ENCODE results near the gene TAGLN2. TPM values are rescaled to one million over a fixed set of nuclear protein-coding genes. Genes with fewer than 3 reads are reported as not detected.

Gene TAGLN2
- total and polyA plus RNA-seq, 4 donors = 483 to 788 (median 749) TPM

GRCh38 chr1:159891275-159892157 is 33.8 kb downstream of the TAGLN2 start:
- no peak for ATAC-seq (ENCODE audit: insufficient read depth, low FRiP score)
- peak; percentile 80 to 87 (median 84) for DNase-seq
- Histone ChIP-seq H3K27me3 (ENCODE audit: control insufficient read depth in 3 of 3, insufficient read depth in 3 of 3, low read length in 2 of 3) (no peaks in the 10 kb centered on the region), H3K9ac (ENCODE audit: insufficient read depth in 1 of 2, low read length in 2 of 2) (no peak overlapping the region), H3K4me1 (ENCODE audit: control insufficient read depth in 5 of 5, insufficient read depth in 5 of 5, low read length in 5 of 5) (peaks cover 4 to 8% (median 7%) of the 10 kb centered on the region in 5 donors), H3K36me3 (ENCODE audit: control insufficient read depth in 4 of 4, insufficient read depth in 4 of 4, low read length in 4 of 4) (no peaks in the 10 kb centered on the region), H3K4me3 (no peak overlapping the region), H3K27ac (ENCODE audit: low read depth in 1 of 2, low read length in 1 of 2) (no peak overlapping the region), H3K9me3 (ENCODE audit: control insufficient read depth in 4 of 4, insufficient read depth in 3 of 4, low read length in 3 of 4) (peaks cover 0 to 2% (median 0%) of the 10 kb centered on the region in 4 donors)
- TF ChIP-seq CTCF (IDR thresholded peaks at IDR 0.05; ENCODE audit: control extremely low read depth, extremely low read depth) = peak; percentile 100
- 44 to 55% methylated on average over 7 of the region's 7 CpGs for WGBS, 2 donors

DNA sequence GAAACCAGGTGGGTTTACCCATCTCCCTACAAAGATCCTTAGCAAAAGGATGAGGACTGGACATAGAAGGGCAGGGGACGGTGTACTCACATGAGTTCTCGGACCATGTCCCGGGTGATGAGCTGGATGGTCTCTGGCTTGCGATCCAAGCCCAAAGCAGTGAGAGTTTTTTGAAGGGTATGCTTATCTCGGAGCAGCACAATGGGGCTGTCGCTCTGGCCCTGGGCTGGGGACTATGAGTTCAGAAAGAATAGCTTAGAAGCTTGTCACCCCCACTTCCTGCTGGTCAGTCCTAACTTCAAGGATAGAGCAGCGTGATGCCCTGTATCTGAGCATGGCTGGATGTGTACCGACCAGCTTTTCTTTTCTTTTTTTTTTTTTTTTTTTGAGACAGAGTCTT is 34.9 kb downstream of the TAGLN2 start:
- no peak for DNase-seq
- Histone ChIP-seq H3K4me3 (no peak overlapping the region), H3K9ac (ENCODE audit: insufficient read depth in 1 of 2, low read length in 2 of 2) (no peak overlapping the region), H3K4me1 (ENCODE audit: control insufficient read depth in 5 of 5, insufficient read depth in 5 of 5, low read length in 5 of 5) (peaks cover 0 to 3% (median 0%) of the 10 kb centered on the region in 5 donors), H3K27me3 (ENCODE audit: control insufficient read depth in 3 of 3, insufficient read depth in 3 of 3, low read length in 2 of 3) (no peaks in the 10 kb centered on the region), H3K27ac (ENCODE audit: low read depth in 1 of 2, low read length in 1 of 2) (peak overlapping the region; percentile 30 to 55), H3K9me3 (ENCODE audit: control insufficient read depth in 4 of 4, insufficient read depth in 3 of 4, low read length in 3 of 4) (peaks cover 0 to 2% (median 0%) of the 10 kb centered on the region in 4 donors), H3K36me3 (ENCODE audit: control insufficient read depth in 4 of 4, insufficient read depth in 4 of 4, low read length in 4 of 4) (no peaks in the 10 kb centered on the region)
- WGBS, 2 donors = 73% methylated on average over 8 of the region's 8 CpGs
- no peak for ATAC-seq (ENCODE audit: insufficient read depth, low FRiP score)
- TF ChIP-seq CTCF (IDR thresholded peaks at IDR 0.05; ENCODE audit: control extremely low read depth, extremely low read depth) = no peak

- no peak for TF ChIP-seq CTCF (IDR thresholded peaks at IDR 0.05; ENCODE audit: control extremely low read depth, extremely low read depth)
- peak in 2 of 3 donors; percentile 61 to 83 for DNase-seq
- H3K9ac ChIP-seq (ENCODE audit: insufficient read depth in 1 of 2, low read length in 2 of 2) = no peak overlapping the region
- peaks cover 0 to 2% (median 0%) of the 10 kb centered on the region in 4 donors for H3K9me3 ChIP-seq (ENCODE audit: control insufficient read depth in 4 of 4, insufficient read depth in 3 of 4, low read length in 3 of 4)
- no peaks in the 10 kb centered on the region for H3K36me3 ChIP-seq (ENCODE audit: control insufficient read depth in 4 of 4, insufficient read depth in 4 of 4, low read length in 4 of 4)
- H3K27ac ChIP-seq (ENCODE audit: low read depth in 1 of 2, low read length in 1 of 2) = peak overlapping the region; percentile 42 to 65
- no peak overlapping the region for H3K4me3 ChIP-seq
- WGBS, 2 donors = 8 to 17% methylated on average over 2 of the region's 2 CpGs
- peaks cover 0 to 3% (median 0%) of the 10 kb centered on the region in 5 donors for H3K4me1 ChIP-seq (ENCODE audit: control insufficient read depth in 5 of 5, insufficient read depth in 5 of 5, low read length in 5 of 5)
- H3K27me3 ChIP-seq (ENCODE audit: control insufficient read depth in 3 of 3, insufficient read depth in 3 of 3, low read length in 2 of 3) = no peaks in the 10 kb centered on the region
- ATAC-seq (ENCODE audit: insufficient read depth, low FRiP score) = peak; percentile 86
These were observed 35.5 kb downstream of the TAGLN2 start for GRCh38 chr1:159889821-159890252.
